ENCODE measurements around the gene SORCS1. TPM values are rescaled to one million over a fixed set of nuclear protein-coding genes. Genes with fewer than 3 reads are reported as not detected.
A peak's percentile ranks its signal among the peaks of the same experiment; 100 is the strongest.

SORCS1 gene
- total and polyA plus RNA-seq, 2 of the 13 experiments (the other 11 are each of a cell fraction or from before 2014, with no cell fraction given) = not detected

DNA sequence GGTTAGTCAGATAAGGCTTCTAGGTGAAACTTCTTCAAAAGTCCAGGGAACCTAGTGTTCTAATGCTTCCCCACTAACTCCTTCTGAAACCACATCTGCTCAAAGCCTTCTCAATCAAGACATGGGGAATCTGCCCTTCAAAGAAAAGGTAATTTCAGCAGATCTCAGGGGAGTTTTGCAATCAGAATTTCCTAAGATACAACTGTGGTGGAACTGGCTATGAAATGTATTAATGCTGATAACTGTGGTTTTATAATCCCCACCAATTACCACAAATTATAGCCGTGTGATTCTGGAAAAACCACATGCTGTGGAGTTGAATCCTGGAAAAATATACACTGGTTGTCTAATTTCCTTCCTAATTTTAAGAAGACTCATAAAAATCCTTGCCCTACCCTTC is 233.8 kb downstream of the SORCS1 start:
- Histone ChIP-seq H2AFZ (ENCODE audit: low read length) (no peak overlapping the region), H3K27ac (ENCODE audit: extremely low read length, insufficient read depth, low read length) (peak overlapping the region; percentile 58), H3K36me3 (replicated peaks in 1 of 2; ENCODE audit: control insufficient read depth in 1 of 2, insufficient read depth in 2 of 2, low read length in 2 of 2) (no peaks in the 10 kb centered on the region), H3K27me3 (ENCODE audit: control insufficient read depth in 1 of 2, insufficient read depth in 2 of 2, low read length in 2 of 2) (no peaks in the 10 kb centered on the region), H4K20me1 (ENCODE audit: insufficient read depth, low read length) (no peaks in the 10 kb centered on the region), H3K4me3 (replicated peaks in 1 of 3; ENCODE audit: insufficient read depth in 1 of 3, low read depth in 2 of 3, low read length in 3 of 3) (no peak overlapping the region), H3K9ac (ENCODE audit: insufficient read depth, low read depth, low read length) (no peak overlapping the region), H3K79me2 (ENCODE audit: insufficient read depth, low read length) (no peaks in the 10 kb centered on the region), H3K9me3 (ENCODE audit: low read length) (peaks cover 23% of the 10 kb centered on the region; the same call in 1 of the 2 replicates), H3K4me1 (ENCODE audit: insufficient read depth, low read length) (peaks cover 14% of the 10 kb centered on the region), H3K4me2 (ENCODE audit: low read depth, low read length) (no peak overlapping the region)
- intact Hi-C loops (cut with micrococcal nuclease; ENCODE audit: unreplicated experiment) = no loop called here
- no peak for ATAC-seq
- no peak for TF ChIP-seq AGO1 (IDR thresholded peaks at IDR 0.05; ENCODE audit: low read depth, low read length, poor library complexity, severe bottlenecking)
- TF ChIP-seq POLR2AphosphoS2 (IDR thresholded peaks at IDR 0.05; ENCODE audit: low read depth, low read length) = no peak
- no peak for TF ChIP-seq ZFX (CRISPR knock-in tag; IDR thresholded peaks at IDR 0.05; ENCODE audit: low read depth)
- DNase-seq (ENCODE audit: low spot score) = no peak
- WGBS (ENCODE audit: low lambda C conversion rate) = 0% methylated on average over 1 of the region's 1 CpG
- POLR2A ChIA-PET = no interaction called here
- in situ Hi-C loops (cut with HindIII; ENCODE audit: extremely low pct_ligation_motif_present, low pct_unique_long_range_greater_than_20kb) = no loop called here
- CTCF ChIA-PET (ENCODE audit: low intra/inter-chr PET ratio, low total read pairs) = no interaction called here
- no TSS peak for BruUV-seq (replicated peaks)
- FAIRE-seq = no peak

DNA sequence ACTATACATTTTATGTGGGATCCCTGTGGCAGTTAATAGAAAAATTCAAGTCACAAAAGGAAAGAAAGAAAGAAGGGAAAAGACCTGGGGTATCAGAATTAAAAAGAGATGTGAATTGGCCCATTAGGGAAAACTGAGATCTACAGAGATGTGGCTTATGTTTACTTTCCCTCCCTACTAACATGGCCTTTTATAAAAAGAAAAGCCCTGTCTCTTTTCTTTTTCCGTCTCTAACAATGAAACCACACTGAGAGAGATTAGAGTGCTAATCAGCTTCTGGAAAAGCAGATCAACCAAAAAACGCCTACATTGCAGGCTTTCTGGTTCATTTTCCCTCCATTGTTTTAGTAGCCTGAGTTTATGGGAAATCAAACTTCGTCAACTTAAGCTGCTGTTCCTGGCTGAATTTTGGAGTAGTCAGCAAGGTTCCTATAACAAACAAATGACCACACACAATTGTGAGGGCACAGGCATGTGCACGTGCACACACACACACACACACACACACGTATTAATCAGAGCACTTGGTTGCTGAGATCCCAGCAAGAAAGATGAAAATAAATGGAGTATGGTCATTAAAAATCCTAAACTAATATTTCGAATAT is 235.1 kb downstream of the SORCS1 start:
- no peaks in the 10 kb centered on the region for H4K20me1 ChIP-seq (ENCODE audit: insufficient read depth, low read length)
- H2AFZ ChIP-seq (ENCODE audit: low read length) = no peak overlapping the region
- intact Hi-C loops (cut with micrococcal nuclease; ENCODE audit: unreplicated experiment) (no loop called here), in situ Hi-C loops (cut with HindIII; ENCODE audit: extremely low pct_ligation_motif_present, low pct_unique_long_range_greater_than_20kb) (no loop called here)
- H3K79me2 ChIP-seq (ENCODE audit: insufficient read depth, low read length) = no peaks in the 10 kb centered on the region
- peaks cover 14% of the 10 kb centered on the region for H3K4me1 ChIP-seq (ENCODE audit: insufficient read depth, low read length)
- CTCF ChIA-PET (ENCODE audit: low intra/inter-chr PET ratio, low total read pairs) = no interaction called here
- peaks cover 16% of the 10 kb centered on the region; the same call in 1 of the 2 replicates for H3K9me3 ChIP-seq (ENCODE audit: low read length)
- H3K27ac ChIP-seq (ENCODE audit: extremely low read length, insufficient read depth, low read length) = no peak overlapping the region
- no peak overlapping the region for H3K4me2 ChIP-seq (ENCODE audit: low read depth, low read length)
- no peaks in the 10 kb centered on the region for H3K36me3 ChIP-seq (replicated peaks in 1 of 2; ENCODE audit: control insufficient read depth in 1 of 2, insufficient read depth in 2 of 2, low read length in 2 of 2)
- no TSS peak for BruUV-seq (replicated peaks)
- ATAC-seq (no peak), FAIRE-seq (no peak), DNase-seq (ENCODE audit: low spot score) (no peak)
- POLR2A ChIA-PET = no interaction called here
- H3K4me3 ChIP-seq (replicated peaks in 1 of 3; ENCODE audit: insufficient read depth in 1 of 3, low read depth in 2 of 3, low read length in 3 of 3) = no peak overlapping the region
- TF ChIP-seq, protein P1, sequence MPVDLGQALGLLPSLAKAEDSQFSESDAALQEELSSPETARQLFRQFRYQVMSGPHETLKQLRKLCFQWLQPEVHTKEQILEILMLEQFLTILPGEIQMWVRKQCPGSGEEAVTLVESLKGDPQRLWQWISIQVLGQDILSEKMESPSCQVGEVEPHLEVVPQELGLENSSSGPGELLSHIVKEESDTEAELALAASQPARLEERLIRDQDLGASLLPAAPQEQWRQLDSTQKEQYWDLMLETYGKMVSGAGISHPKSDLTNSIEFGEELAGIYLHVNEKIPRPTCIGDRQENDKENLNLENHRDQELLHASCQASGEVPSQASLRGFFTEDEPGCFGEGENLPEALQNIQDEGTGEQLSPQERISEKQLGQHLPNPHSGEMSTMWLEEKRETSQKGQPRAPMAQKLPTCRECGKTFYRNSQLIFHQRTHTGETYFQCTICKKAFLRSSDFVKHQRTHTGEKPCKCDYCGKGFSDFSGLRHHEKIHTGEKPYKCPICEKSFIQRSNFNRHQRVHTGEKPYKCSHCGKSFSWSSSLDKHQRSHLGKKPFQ (CRISPR knock-in tag; IDR thresholded peaks at IDR 0.05; ENCODE audit: insufficient replicate concordance) = no peak
- TF ChIP-seq REL (CRISPR knock-in tag; conservative IDR thresholded peaks at IDR 0.05) (no peak), MEF2D (CRISPR knock-in tag; IDR thresholded peaks at IDR 0.05) (no peak), ZMYM3 (CRISPR knock-in tag; IDR thresholded peaks at IDR 0.05) (no peak), ZNF772 (CRISPR knock-in tag; IDR thresholded peaks at IDR 0.05) (no peak), ZNF850 (CRISPR knock-in tag; conservative IDR thresholded peaks at IDR 0.05) (no peak), ATF7-NPFF (CRISPR knock-in tag; IDR thresholded peaks at IDR 0.05; ENCODE audit: low read depth) (no peak), GATAD2A (CRISPR knock-in tag; IDR thresholded peaks at IDR 0.05) (no peak), BRD4 (CRISPR knock-in tag; IDR thresholded peaks at IDR 0.05) (no peak), ZNF101 (CRISPR knock-in tag; IDR thresholded peaks at IDR 0.05; ENCODE audit: borderline replicate concordance, low read depth) (no peak)
- TF ChIP-seq, protein P2, sequence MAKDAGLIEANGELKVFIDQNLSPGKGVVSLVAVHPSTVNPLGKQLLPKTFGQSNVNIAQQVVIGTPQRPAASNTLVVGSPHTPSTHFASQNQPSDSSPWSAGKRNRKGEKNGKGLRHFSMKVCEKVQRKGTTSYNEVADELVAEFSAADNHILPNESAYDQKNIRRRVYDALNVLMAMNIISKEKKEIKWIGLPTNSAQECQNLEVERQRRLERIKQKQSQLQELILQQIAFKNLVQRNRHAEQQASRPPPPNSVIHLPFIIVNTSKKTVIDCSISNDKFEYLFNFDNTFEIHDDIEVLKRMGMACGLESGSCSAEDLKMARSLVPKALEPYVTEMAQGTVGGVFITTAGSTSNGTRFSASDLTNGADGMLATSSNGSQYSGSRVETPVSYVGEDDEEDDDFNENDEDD (CRISPR knock-in tag; IDR thresholded peaks at IDR 0.05; ENCODE audit: borderline replicate concordance) = no peak
- TF ChIP-seq, protein P3, sequence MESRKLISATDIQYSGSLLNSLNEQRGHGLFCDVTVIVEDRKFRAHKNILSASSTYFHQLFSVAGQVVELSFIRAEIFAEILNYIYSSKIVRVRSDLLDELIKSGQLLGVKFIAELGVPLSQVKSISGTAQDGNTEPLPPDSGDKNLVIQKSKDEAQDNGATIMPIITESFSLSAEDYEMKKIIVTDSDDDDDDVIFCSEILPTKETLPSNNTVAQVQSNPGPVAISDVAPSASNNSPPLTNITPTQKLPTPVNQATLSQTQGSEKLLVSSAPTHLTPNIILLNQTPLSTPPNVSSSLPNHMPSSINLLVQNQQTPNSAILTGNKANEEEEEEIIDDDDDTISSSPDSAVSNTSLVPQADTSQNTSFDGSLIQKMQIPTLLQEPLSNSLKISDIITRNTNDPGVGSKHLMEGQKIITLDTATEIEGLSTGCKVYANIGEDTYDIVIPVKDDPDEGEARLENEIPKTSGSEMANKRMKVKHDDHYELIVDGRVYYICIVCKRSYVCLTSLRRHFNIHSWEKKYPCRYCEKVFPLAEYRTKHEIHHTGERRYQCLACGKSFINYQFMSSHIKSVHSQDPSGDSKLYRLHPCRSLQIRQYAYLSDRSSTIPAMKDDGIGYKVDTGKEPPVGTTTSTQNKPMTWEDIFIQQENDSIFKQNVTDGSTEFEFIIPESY (CRISPR knock-in tag; IDR thresholded peaks at IDR 0.05) = no peak
- 67% methylated on average over 6 of the region's 6 CpGs for WGBS (ENCODE audit: low lambda C conversion rate)
- H3K27me3 ChIP-seq (ENCODE audit: control insufficient read depth in 1 of 2, insufficient read depth in 2 of 2, low read length in 2 of 2) = no peaks in the 10 kb centered on the region
- H3K9ac ChIP-seq (ENCODE audit: insufficient read depth, low read depth, low read length) = no peak overlapping the region

All from HepG2 (cell line).